ENCODE data around the gene SLC2A4RG.

Gene SLC2A4RG

GRCh38 chr20:63692436-63693082 is 47.0 kb upstream of the SLC2A4RG start:
- Histone ChIP-seq H3K23ac (ENCODE audit: low read length) (no peak overlapping the region), H3K27ac (ENCODE audit: low read depth, low read length) (no peak overlapping the region), H4K5ac (ENCODE audit: low read length) (no peak overlapping the region), H3K36me3 (ENCODE audit: control insufficient read depth, insufficient read depth, low read length) (no peaks in the 10 kb centered on the region), H3K4ac (ENCODE audit: low read depth, low read length) (no peak overlapping the region), H3K79me1 (ENCODE audit: low read length) (no peaks in the 10 kb centered on the region), H3K4me3 (ENCODE audit: low read length) (no peak overlapping the region), H3K4me2 (ENCODE audit: low read length) (no peak overlapping the region), H3K4me1 (ENCODE audit: control insufficient read depth, low read depth, low read length) (no peaks in the 10 kb centered on the region), H2BK5ac (ENCODE audit: low read length) (no peak overlapping the region), H2AK5ac (ENCODE audit: low read length) (no peak overlapping the region), H3K18ac (ENCODE audit: low read length) (no peak overlapping the region), H3K9ac (ENCODE audit: low read length) (no peak overlapping the region), H3K56ac (ENCODE audit: low read length) (no peak overlapping the region), H3K79me2 (ENCODE audit: control insufficient read depth, insufficient read depth, low read length) (no peaks in the 10 kb centered on the region), H3K27me3 (ENCODE audit: insufficient read depth, low read length, poor library complexity) (no peaks in the 10 kb centered on the region), H4K8ac (ENCODE audit: low read depth, low read length) (no peak overlapping the region), H2BK15ac (replicated peaks; ENCODE audit: low read depth) (no peak overlapping the region), H2BK120ac (ENCODE audit: low read depth, low read length) (no peak overlapping the region)
- WGBS (ENCODE audit: extremely low coverage, insufficient coverage, low lambda C conversion rate): no CpG with 5 or more reads among the region's 20 CpGs
- DNase-seq: no peak

DNA sequence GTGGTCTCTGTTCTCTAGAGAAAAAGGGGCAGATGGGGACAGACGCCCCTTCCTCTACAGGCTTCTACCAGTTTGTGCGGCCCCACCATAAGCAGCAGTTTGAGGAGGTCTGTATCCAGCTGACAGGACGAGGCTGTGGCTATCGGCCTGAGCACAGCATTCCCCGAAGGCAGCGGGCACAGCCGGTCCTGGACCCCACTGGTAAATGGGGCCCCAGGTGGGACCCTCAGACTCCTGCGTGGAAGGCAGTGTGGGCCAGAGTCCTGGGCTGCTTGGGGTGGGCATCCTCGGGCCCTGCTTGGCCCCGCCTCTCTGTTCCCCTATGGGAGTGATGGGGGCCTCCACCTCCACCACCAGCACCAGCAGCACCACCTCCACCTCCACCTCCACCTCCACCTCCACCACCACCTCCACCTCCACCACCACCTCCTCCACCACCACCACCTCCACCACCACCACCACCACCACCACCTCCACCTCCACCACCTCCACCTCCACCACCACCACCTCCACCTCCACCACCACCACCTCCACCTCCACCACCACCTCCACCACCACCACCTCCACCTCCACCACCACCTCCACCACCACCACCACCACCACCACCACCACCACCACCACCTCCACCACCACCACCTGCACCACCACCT is 46.4 kb upstream of the SLC2A4RG start:
- H3K27me3 ChIP-seq (ENCODE audit: insufficient read depth, low read length, poor library complexity): no peaks in the 10 kb centered on the region
- no peak overlapping the region for H2BK15ac ChIP-seq (replicated peaks; ENCODE audit: low read depth)
- no peak overlapping the region for H3K9ac ChIP-seq (ENCODE audit: low read length)
- DNase-seq: no peak
- no peaks in the 10 kb centered on the region for H3K36me3 ChIP-seq (ENCODE audit: control insufficient read depth, insufficient read depth, low read length)
- no peaks in the 10 kb centered on the region for H3K79me1 ChIP-seq (ENCODE audit: low read length)
- H3K56ac ChIP-seq (ENCODE audit: low read length): no peak overlapping the region
- no peak overlapping the region for H4K8ac ChIP-seq (ENCODE audit: low read depth, low read length)
- H3K4me3 ChIP-seq (ENCODE audit: low read length): no peak overlapping the region
- H2AK5ac ChIP-seq (ENCODE audit: low read length): no peak overlapping the region
- no peaks in the 10 kb centered on the region for H3K4me1 ChIP-seq (ENCODE audit: control insufficient read depth, low read depth, low read length)
- no peak overlapping the region for H2BK5ac ChIP-seq (ENCODE audit: low read length)
- no peak overlapping the region for H3K4me2 ChIP-seq (ENCODE audit: low read length)
- no peak overlapping the region for H3K18ac ChIP-seq (ENCODE audit: low read length)
- no peak overlapping the region for H3K4ac ChIP-seq (ENCODE audit: low read depth, low read length)
- H3K79me2 ChIP-seq (ENCODE audit: control insufficient read depth, insufficient read depth, low read length): no peaks in the 10 kb centered on the region
- no peak overlapping the region for H2BK120ac ChIP-seq (ENCODE audit: low read depth, low read length)
- H4K5ac ChIP-seq (ENCODE audit: low read length): no peak overlapping the region
- H3K27ac ChIP-seq (ENCODE audit: low read depth, low read length): no peak overlapping the region
- no CpG with 5 or more reads among the region's 10 CpGs for WGBS (ENCODE audit: extremely low coverage, insufficient coverage, low lambda C conversion rate)
- H3K23ac ChIP-seq (ENCODE audit: low read length): no peak overlapping the region

- H3K4me2 ChIP-seq (ENCODE audit: low read length): no peak overlapping the region
- H3K23ac ChIP-seq (ENCODE audit: low read length): no peak overlapping the region
- no peak overlapping the region for H3K4me3 ChIP-seq (ENCODE audit: low read length)
- H2BK120ac ChIP-seq (ENCODE audit: low read depth, low read length): no peak overlapping the region
- no peak overlapping the region for H2BK15ac ChIP-seq (replicated peaks; ENCODE audit: low read depth)
- H3K27ac ChIP-seq (ENCODE audit: low read depth, low read length): no peak overlapping the region
- no peak overlapping the region for H2AK5ac ChIP-seq (ENCODE audit: low read length)
- no CpG with 5 or more reads among the region's 21 CpGs for WGBS (ENCODE audit: extremely low coverage, insufficient coverage, low lambda C conversion rate)
- H4K5ac ChIP-seq (ENCODE audit: low read length): no peak overlapping the region
- H3K56ac ChIP-seq (ENCODE audit: low read length): no peak overlapping the region
- no peaks in the 10 kb centered on the region for H3K27me3 ChIP-seq (ENCODE audit: insufficient read depth, low read length, poor library complexity)
- no peak overlapping the region for H4K8ac ChIP-seq (ENCODE audit: low read depth, low read length)
- H3K4me1 ChIP-seq (ENCODE audit: control insufficient read depth, low read depth, low read length): no peaks in the 10 kb centered on the region
- H3K9ac ChIP-seq (ENCODE audit: low read length): no peak overlapping the region
- no peaks in the 10 kb centered on the region for H3K36me3 ChIP-seq (ENCODE audit: control insufficient read depth, insufficient read depth, low read length)
- H3K4ac ChIP-seq (ENCODE audit: low read depth, low read length): no peak overlapping the region
- DNase-seq: no peak
- no peaks in the 10 kb centered on the region for H3K79me2 ChIP-seq (ENCODE audit: control insufficient read depth, insufficient read depth, low read length)
- no peak overlapping the region for H2BK5ac ChIP-seq (ENCODE audit: low read length)
- no peaks in the 10 kb centered on the region for H3K79me1 ChIP-seq (ENCODE audit: low read length)
- no peak overlapping the region for H3K18ac ChIP-seq (ENCODE audit: low read length)
These were observed 45.6 kb upstream of the SLC2A4RG start for GRCh38 chr20:63693733-63694583.

GRCh38 chr20:63694584-63695423 is 44.8 kb upstream of the SLC2A4RG start:
- DNase-seq: no peak
- Histone ChIP-seq H3K4ac (ENCODE audit: low read depth, low read length) (no peak overlapping the region), H3K79me2 (ENCODE audit: control insufficient read depth, insufficient read depth, low read length) (no peaks in the 10 kb centered on the region), H3K9ac (ENCODE audit: low read length) (no peak overlapping the region), H2AK5ac (ENCODE audit: low read length) (no peak overlapping the region), H3K27me3 (ENCODE audit: insufficient read depth, low read length, poor library complexity) (no peaks in the 10 kb centered on the region), H3K4me1 (ENCODE audit: control insufficient read depth, low read depth, low read length) (no peaks in the 10 kb centered on the region), H3K4me3 (ENCODE audit: low read length) (no peak overlapping the region), H3K18ac (ENCODE audit: low read length) (no peak overlapping the region), H4K5ac (ENCODE audit: low read length) (no peak overlapping the region), H4K8ac (ENCODE audit: low read depth, low read length) (no peak overlapping the region), H3K23ac (ENCODE audit: low read length) (no peak overlapping the region), H3K79me1 (ENCODE audit: low read length) (no peaks in the 10 kb centered on the region), H2BK15ac (replicated peaks; ENCODE audit: low read depth) (no peak overlapping the region), H2BK5ac (ENCODE audit: low read length) (no peak overlapping the region), H3K4me2 (ENCODE audit: low read length) (no peak overlapping the region), H3K27ac (ENCODE audit: low read depth, low read length) (no peak overlapping the region), H2BK120ac (ENCODE audit: low read depth, low read length) (no peak overlapping the region), H3K36me3 (ENCODE audit: control insufficient read depth, insufficient read depth, low read length) (no peaks in the 10 kb centered on the region), H3K56ac (ENCODE audit: low read length) (no peak overlapping the region)
- no CpG with 5 or more reads among the region's 37 CpGs for WGBS (ENCODE audit: extremely low coverage, insufficient coverage, low lambda C conversion rate)

- no peak overlapping the region for H3K4me3 ChIP-seq (ENCODE audit: low read length)
- no peak overlapping the region for H3K27ac ChIP-seq (ENCODE audit: low read depth, low read length)
- no peak overlapping the region for H2BK120ac ChIP-seq (ENCODE audit: low read depth, low read length)
- no peaks in the 10 kb centered on the region for H3K79me2 ChIP-seq (ENCODE audit: control insufficient read depth, insufficient read depth, low read length)
- no peaks in the 10 kb centered on the region for H3K36me3 ChIP-seq (ENCODE audit: control insufficient read depth, insufficient read depth, low read length)
- H3K4ac ChIP-seq (ENCODE audit: low read depth, low read length): no peak overlapping the region
- no peak for DNase-seq
- H2BK15ac ChIP-seq (replicated peaks; ENCODE audit: low read depth): no peak overlapping the region
- H3K23ac ChIP-seq (ENCODE audit: low read length): no peak overlapping the region
- no peaks in the 10 kb centered on the region for H3K27me3 ChIP-seq (ENCODE audit: insufficient read depth, low read length, poor library complexity)
- H2BK5ac ChIP-seq (ENCODE audit: low read length): no peak overlapping the region
- no peak overlapping the region for H3K18ac ChIP-seq (ENCODE audit: low read length)
- H3K4me2 ChIP-seq (ENCODE audit: low read length): no peak overlapping the region
- no peak overlapping the region for H4K5ac ChIP-seq (ENCODE audit: low read length)
- H3K56ac ChIP-seq (ENCODE audit: low read length): no peak overlapping the region
- H3K9ac ChIP-seq (ENCODE audit: low read length): no peak overlapping the region
- no peak overlapping the region for H2AK5ac ChIP-seq (ENCODE audit: low read length)
- H3K4me1 ChIP-seq (ENCODE audit: control insufficient read depth, low read depth, low read length): no peaks in the 10 kb centered on the region
- no peak overlapping the region for H4K8ac ChIP-seq (ENCODE audit: low read depth, low read length)
- no peaks in the 10 kb centered on the region for H3K79me1 ChIP-seq (ENCODE audit: low read length)
- no CpG with 5 or more reads among the region's 25 CpGs for WGBS (ENCODE audit: extremely low coverage, insufficient coverage, low lambda C conversion rate)
These were observed 43.9 kb upstream of the SLC2A4RG start for GRCh38 chr20:63695424-63696305.
